Neural progenitor cell (in vitro differentiated cells): ENCODE results near the gene IQCM. TPM values are rescaled to one million over a fixed set of nuclear protein-coding genes. Genes with fewer than 3 reads are reported as not detected.

Source experiments
- DNase-seq: peaks from one replicate; pipeline ENCODE4 v3.0.0-alpha.2; 2016; ENCODE audit warnings: low spot score
- H2AFZ ChIP-seq: fragments of 200-600 bp; sonication (generic); replicated peaks from 2 replicates; pipeline ENCODE4 v1.6.1; 2016; ENCODE audit warnings: antibody characterized with exemption
- H3F3A ChIP-seq: fragments of 200-600 bp; sonication (generic); 2 replicates; pipeline ENCODE4 v1.6.1; 2016; ENCODE audit warnings: antibody characterized with exemption, low read depth
- H3K27ac ChIP-seq: fragments of 200-600 bp; sonication (generic); 2 replicates; pipeline ENCODE4 v1.5.1; 2016; ENCODE audit warnings: mild to moderate bottlenecking
- H3K27me3 ChIP-seq: fragments of 200-600 bp; sonication (generic); 2 replicates; pipeline ENCODE4 v1.6.1; 2016; ENCODE audit warnings: mild to moderate bottlenecking, moderate library complexity
- H3K36me3 ChIP-seq: fragments of 200-600 bp; sonication (generic); 2 replicates; pipeline ENCODE4 v1.5.1; 2016
- H3K4me1 ChIP-seq: fragments of 200-600 bp; sonication (generic); 2 replicates; pipeline ENCODE4 v1.6.1; 2016; ENCODE audit warnings: mixed run types
- H3K4me2 ChIP-seq: fragments of 200-600 bp; sonication (generic); 2 replicates; pipeline ENCODE4 v1.6.1; 2016
- H3K4me3 ChIP-seq: fragments of 200-600 bp; sonication (generic); 2 replicates; pipeline ENCODE4 v1.5.1; 2016
- H3K79me2 ChIP-seq: fragments of 200-600 bp; sonication (generic); 2 replicates; pipeline ENCODE4 v1.6.1; 2016; ENCODE audit warnings: low read depth
- H3K9ac ChIP-seq: fragments of 200-600 bp; sonication (generic); 2 replicates; pipeline ENCODE4 v1.6.1; 2016
- H3K9me3 ChIP-seq: fragments of 200-600 bp; sonication (generic); 2 replicates; pipeline ENCODE4 v1.5.1; 2016; ENCODE audit warnings: low read depth
- H4K20me1 ChIP-seq: fragments of 200-600 bp; sonication (generic); 2 replicates; pipeline ENCODE4 v1.6.1; 2016; ENCODE audit warnings: low read depth
- H3K27ac Mint-ChIP-seq: 3 replicates; pipeline ENCODE4 v1.8.0; 2021; ENCODE audit warnings: mixed read lengths
- H3K27me3 Mint-ChIP-seq: 2 replicates; pipeline ENCODE4 v1.8.0; 2022; ENCODE audit warnings: low read depth, mild to moderate bottlenecking, inconsistent platforms, moderate library complexity, mixed read lengths; ENCODE audit not compliant: insufficient read depth
- H3K36me3 Mint-ChIP-seq: 3 replicates; pipeline ENCODE4 v1.8.0; 2021; ENCODE audit warnings: mixed read lengths
- H3K4me1 Mint-ChIP-seq: 3 replicates; pipeline ENCODE4 v1.8.0; 2021; ENCODE audit warnings: mixed read lengths
- H3K4me3 Mint-ChIP-seq: 3 replicates; pipeline ENCODE4 v1.8.0; 2021; ENCODE audit warnings: mild to moderate bottlenecking, moderate library complexity, mixed read lengths
- H3K9me3 Mint-ChIP-seq: 3 replicates; pipeline ENCODE4 v1.8.0; 2020; ENCODE audit warnings: mixed read lengths
- EZH2 ChIP-seq: fragments of 200-600 bp; sonication (generic); IDR thresholded peaks from 2 replicates; pipeline ENCODE4 v1.6.1; 2017; ENCODE audit warnings: antibody characterized with exemption, mild to moderate bottlenecking, moderate library complexity
- EZH2phosphoT487 ChIP-seq: fragments of 200-600 bp; sonication (generic); IDR thresholded peaks from 2 replicates; pipeline ENCODE4 v1.6.1; 2017; ENCODE audit warnings: antibody characterized with exemption
- total RNA-seq: library from RNA; depleted of rRNA; stranded (reverse); fragments of >200 nt; gene quantifications from 2 replicates; pipeline ENCODE4 v1.2.3, GENCODE V29; 2015; ENCODE audit warnings: low replicate concordance
- TF ChIP-seq, protein P1 (sequence below): fragments of 200-600 bp; sonication (generic); IDR thresholded peaks from 2 replicates; pipeline ENCODE4 v1.5.1; 2017; ENCODE audit warnings: antibody characterized with exemption, mild to moderate bottlenecking

Gene IQCM
- total RNA-seq, 1 donor from 2014 or later: 0.26 TPM

DNA sequence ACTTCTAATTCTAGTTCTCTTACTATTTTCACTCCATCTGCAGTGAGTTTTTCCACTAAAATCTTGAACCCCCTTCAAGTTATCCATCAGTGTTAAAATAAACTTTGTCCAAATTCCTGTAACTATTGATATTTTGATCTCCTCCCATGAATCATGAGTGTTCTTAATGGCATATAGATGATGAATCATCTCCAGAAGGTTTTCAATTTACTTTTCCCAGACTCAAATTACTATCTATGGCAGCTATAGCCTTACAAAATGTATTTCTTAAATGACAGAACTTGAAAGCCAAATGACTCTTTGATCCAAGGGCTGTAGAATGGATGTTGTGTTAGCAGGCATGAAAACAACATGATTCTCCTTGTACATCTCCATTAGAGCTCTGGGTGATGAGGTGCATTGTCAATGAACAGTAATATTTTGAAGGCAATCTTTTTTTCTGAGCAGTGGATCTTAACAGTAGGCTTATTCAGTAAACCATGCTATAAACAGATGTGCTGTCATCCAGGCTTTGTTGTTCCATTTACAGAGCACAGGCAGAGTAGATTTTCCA lies 16.1 kb upstream of the IQCM start:
- Histone ChIP-seq H3K79me2 (no peaks in the 10 kb centered on the region), H3K9ac (no peak overlapping the region), H2AFZ (no peak overlapping the region), H3K4me2 (no peak overlapping the region), H3K9me3 (no peaks in the 10 kb centered on the region), H4K20me1 (no peaks in the 10 kb centered on the region), H3K36me3 (no peaks in the 10 kb centered on the region), H3K27ac (no peak overlapping the region), H3K27me3 (no peaks in the 10 kb centered on the region), H3K4me1 (no peaks in the 10 kb centered on the region), H3F3A (no peaks in the 10 kb centered on the region), H3K4me3 (no peak overlapping the region)
- H3K27me3 Mint-ChIP-seq: no peaks in the 10 kb centered on the region
- no peak overlapping the region for H3K27ac Mint-ChIP-seq
- no peak overlapping the region for H3K4me3 Mint-ChIP-seq
- no peaks in the 10 kb centered on the region for H3K9me3 Mint-ChIP-seq
- DNase-seq: no peak
- H3K4me1 Mint-ChIP-seq: peaks cover 3% of the 10 kb centered on the region
- TF ChIP-seq EZH2 (no peak), EZH2phosphoT487 (no peak)
- TF ChIP-seq, protein P1, sequence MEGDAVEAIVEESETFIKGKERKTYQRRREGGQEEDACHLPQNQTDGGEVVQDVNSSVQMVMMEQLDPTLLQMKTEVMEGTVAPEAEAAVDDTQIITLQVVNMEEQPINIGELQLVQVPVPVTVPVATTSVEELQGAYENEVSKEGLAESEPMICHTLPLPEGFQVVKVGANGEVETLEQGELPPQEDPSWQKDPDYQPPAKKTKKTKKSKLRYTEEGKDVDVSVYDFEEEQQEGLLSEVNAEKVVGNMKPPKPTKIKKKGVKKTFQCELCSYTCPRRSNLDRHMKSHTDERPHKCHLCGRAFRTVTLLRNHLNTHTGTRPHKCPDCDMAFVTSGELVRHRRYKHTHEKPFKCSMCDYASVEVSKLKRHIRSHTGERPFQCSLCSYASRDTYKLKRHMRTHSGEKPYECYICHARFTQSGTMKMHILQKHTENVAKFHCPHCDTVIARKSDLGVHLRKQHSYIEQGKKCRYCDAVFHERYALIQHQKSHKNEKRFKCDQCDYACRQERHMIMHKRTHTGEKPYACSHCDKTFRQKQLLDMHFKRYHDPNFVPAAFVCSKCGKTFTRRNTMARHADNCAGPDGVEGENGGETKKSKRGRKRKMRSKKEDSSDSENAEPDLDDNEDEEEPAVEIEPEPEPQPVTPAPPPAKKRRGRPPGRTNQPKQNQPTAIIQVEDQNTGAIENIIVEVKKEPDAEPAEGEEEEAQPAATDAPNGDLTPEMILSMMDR: no peak
- H3K36me3 Mint-ChIP-seq: no peaks in the 10 kb centered on the region

DNA sequence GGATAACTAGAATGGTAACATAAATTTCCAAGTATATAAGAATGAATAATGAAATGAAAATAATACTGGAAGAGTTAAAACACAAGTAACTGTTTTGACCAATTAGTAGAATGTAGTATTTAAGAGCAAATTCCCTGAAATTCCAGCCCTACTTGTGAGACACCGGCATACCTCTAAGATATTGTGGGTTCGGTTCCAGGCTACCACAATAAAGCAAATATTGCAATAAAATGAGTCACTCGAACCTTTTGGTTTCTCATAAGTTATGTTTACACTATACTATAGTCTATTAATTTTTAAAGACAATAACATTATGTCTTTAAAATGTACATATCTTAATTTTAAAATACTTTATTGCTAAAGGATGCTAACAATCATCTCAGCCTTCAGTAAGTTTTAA lies 15.2 kb upstream of the IQCM start:
- Mint-ChIP-seq H3K4me3 (no peak overlapping the region), H3K4me1 (peaks cover 3% of the 10 kb centered on the region), H3K27ac (no peak overlapping the region), H3K9me3 (no peaks in the 10 kb centered on the region), H3K36me3 (no peaks in the 10 kb centered on the region), H3K27me3 (no peaks in the 10 kb centered on the region)
- H3K27me3 ChIP-seq: no peaks in the 10 kb centered on the region
- no peaks in the 10 kb centered on the region for H3K4me1 ChIP-seq
- DNase-seq: no peak
- no peaks in the 10 kb centered on the region for H3F3A ChIP-seq
- H3K36me3 ChIP-seq: no peaks in the 10 kb centered on the region
- TF ChIP-seq, protein P1: no peak
- TF ChIP-seq EZH2 (no peak), EZH2phosphoT487 (no peak)
- H3K4me2 ChIP-seq: no peak overlapping the region
- H2AFZ ChIP-seq: no peak overlapping the region
- no peaks in the 10 kb centered on the region for H3K9me3 ChIP-seq
- H4K20me1 ChIP-seq: no peaks in the 10 kb centered on the region
- H3K27ac ChIP-seq: no peak overlapping the region
- no peak overlapping the region for H3K4me3 ChIP-seq
- H3K79me2 ChIP-seq: no peaks in the 10 kb centered on the region
- H3K9ac ChIP-seq: no peak overlapping the region

DNA sequence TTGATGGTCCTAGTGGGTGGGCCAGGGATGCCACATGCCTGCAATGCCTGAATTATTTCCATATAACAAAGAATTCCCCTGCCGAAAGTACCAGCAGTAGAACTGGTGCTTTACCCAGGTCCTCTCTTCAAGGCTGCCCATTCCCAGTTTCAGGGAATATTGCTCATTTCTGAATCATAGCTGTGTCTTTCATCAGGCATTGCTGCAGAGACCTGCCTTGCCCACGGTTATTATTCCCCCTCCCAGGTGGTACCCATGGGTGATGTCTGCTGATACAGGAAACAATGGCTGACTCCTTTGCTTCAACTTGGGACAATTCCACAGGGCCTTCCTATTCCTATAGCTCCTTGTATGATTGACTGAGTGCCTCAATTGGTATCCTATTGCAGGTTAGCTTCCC lies 9.7 kb upstream of the IQCM start:
- no peak overlapping the region for H3K9ac ChIP-seq
- TF ChIP-seq EZH2: no peak
- TF ChIP-seq, protein P1: no peak
- no peaks in the 10 kb centered on the region for H3K4me1 ChIP-seq
- Mint-ChIP-seq H3K4me3 (no peak overlapping the region), H3K27me3 (no peaks in the 10 kb centered on the region), H3K9me3 (no peaks in the 10 kb centered on the region), H3K36me3 (no peaks in the 10 kb centered on the region), H3K4me1 (peaks cover 3% of the 10 kb centered on the region), H3K27ac (no peak overlapping the region)
- no peaks in the 10 kb centered on the region for H3K9me3 ChIP-seq
- no peak overlapping the region for H3K4me2 ChIP-seq
- H3K27me3 ChIP-seq: no peaks in the 10 kb centered on the region
- no peak overlapping the region for H2AFZ ChIP-seq
- no peaks in the 10 kb centered on the region for H4K20me1 ChIP-seq
- no peak overlapping the region for H3K4me3 ChIP-seq
- no peaks in the 10 kb centered on the region for H3K79me2 ChIP-seq
- H3F3A ChIP-seq: no peaks in the 10 kb centered on the region
- no peak for DNase-seq
- H3K36me3 ChIP-seq: no peaks in the 10 kb centered on the region
- H3K27ac ChIP-seq: no peak overlapping the region
